ENCODE results near the gene RC3H1. TPM values are rescaled to one million over a fixed set of nuclear protein-coding genes. Genes with fewer than 3 reads are reported as not detected.

RC3H1 gene
- total and polyA plus RNA-seq, 2 of the 13 experiments (the other 11 are each of a cell fraction or from before 2014, with no cell fraction given) = 11.2 to 19.6 TPM

- TF ChIP-seq ZNF180 (CRISPR knock-in tag; IDR thresholded peaks at IDR 0.05; ENCODE audit: borderline replicate concordance, low read depth) (no peak), AHR (CRISPR knock-in tag; IDR thresholded peaks at IDR 0.05) (no peak), ASH2L (IDR thresholded peaks at IDR 0.05; ENCODE audit: insufficient read length, low read depth, low read length) (no peak), ZNF672 (CRISPR knock-in tag; IDR thresholded peaks at IDR 0.05) (no peak), ZNF646 (CRISPR knock-in tag; IDR thresholded peaks at IDR 0.05) (no peak), ZNF687 (CRISPR knock-in tag; IDR thresholded peaks at IDR 0.05) (no peak; the same call in none of the 2 replicates), HIC2 (CRISPR knock-in tag; IDR thresholded peaks at IDR 0.05; ENCODE audit: low read depth) (no peak), MATR3 (CRISPR knock-in tag; IDR thresholded peaks at IDR 0.05) (no peak), ZFP37 (CRISPR knock-in tag; IDR thresholded peaks at IDR 0.05; ENCODE audit: borderline replicate concordance) (no peak), PAF1 (CRISPR knock-in tag; IDR thresholded peaks at IDR 0.05) (no peak), ATF6 (CRISPR knock-in tag; conservative IDR thresholded peaks at IDR 0.05) (no peak), ZNF639 (CRISPR knock-in tag; conservative IDR thresholded peaks at IDR 0.05) (no peak), ZNF138 (CRISPR knock-in tag; IDR thresholded peaks at IDR 0.05; ENCODE audit: low read depth) (0 out of 2 replicates have a peak, but pooled peaks have one; percentile 23)
Measured at GRCh38 chr1:174021591-174022079, 522 bp downstream of the RC3H1 start (continued).

Data from HepG2 (cell line).